Ishikawa (cell line): Measurements from ENCODE around the gene CRYGN.

ENCODE experiments used
- CEBPB ChIP-seq: IDR thresholded peaks from 2 replicates; pipeline ENCODE4 v1.6.1; 2012
- CREB1 ChIP-seq: IDR thresholded peaks from 2 replicates; pipeline ENCODE4 v1.6.1; 2012; ENCODE audit warnings: low read depth
- EGR1 ChIP-seq: IDR thresholded peaks from 2 replicates; pipeline ENCODE4 v1.6.1; 2012
- EP300 ChIP-seq: IDR thresholded peaks from 2 replicates; pipeline ENCODE4 v1.6.1; 2012; ENCODE audit warnings: borderline replicate concordance
- FOXM1 ChIP-seq: IDR thresholded peaks from 2 replicates; pipeline ENCODE4 v1.6.1; 2012; ENCODE audit warnings: low read depth, borderline replicate concordance
- MAX ChIP-seq: IDR thresholded peaks from 2 replicates; pipeline ENCODE4 v1.6.1; 2012
- NFIC ChIP-seq: IDR thresholded peaks from 2 replicates; pipeline ENCODE4 v1.6.1; 2012
- RAD21 ChIP-seq: IDR thresholded peaks from 2 replicates; pipeline ENCODE4 v1.6.1; 2012; ENCODE audit warnings: low read depth
- REST ChIP-seq: IDR thresholded peaks from 2 replicates; pipeline ENCODE4 v1.6.1; 2012; ENCODE audit warnings: low read depth, mild to moderate bottlenecking
- TAF1 ChIP-seq: IDR thresholded peaks from 2 replicates; pipeline ENCODE4 v1.6.1; 2012; ENCODE audit warnings: low read depth, mild to moderate bottlenecking
- TCF12 ChIP-seq: IDR thresholded peaks from 2 replicates; pipeline ENCODE4 v1.6.1; 2012; ENCODE audit warnings: low read depth
- TEAD4 ChIP-seq: IDR thresholded peaks from 2 replicates; pipeline ENCODE4 v1.6.1; 2012
- YY1 ChIP-seq: IDR thresholded peaks from 2 replicates; pipeline ENCODE4 v1.6.1; 2012; ENCODE audit warnings: low read depth
- ZBTB7A ChIP-seq: IDR thresholded peaks from 2 replicates; pipeline ENCODE4 v1.6.1; 2012; ENCODE audit warnings: low read depth
- TF ChIP-seq, protein P1 (sequence below): IDR thresholded peaks from 2 replicates; pipeline ENCODE4 v1.6.1; 2012

The CRYGN gene

DNA sequence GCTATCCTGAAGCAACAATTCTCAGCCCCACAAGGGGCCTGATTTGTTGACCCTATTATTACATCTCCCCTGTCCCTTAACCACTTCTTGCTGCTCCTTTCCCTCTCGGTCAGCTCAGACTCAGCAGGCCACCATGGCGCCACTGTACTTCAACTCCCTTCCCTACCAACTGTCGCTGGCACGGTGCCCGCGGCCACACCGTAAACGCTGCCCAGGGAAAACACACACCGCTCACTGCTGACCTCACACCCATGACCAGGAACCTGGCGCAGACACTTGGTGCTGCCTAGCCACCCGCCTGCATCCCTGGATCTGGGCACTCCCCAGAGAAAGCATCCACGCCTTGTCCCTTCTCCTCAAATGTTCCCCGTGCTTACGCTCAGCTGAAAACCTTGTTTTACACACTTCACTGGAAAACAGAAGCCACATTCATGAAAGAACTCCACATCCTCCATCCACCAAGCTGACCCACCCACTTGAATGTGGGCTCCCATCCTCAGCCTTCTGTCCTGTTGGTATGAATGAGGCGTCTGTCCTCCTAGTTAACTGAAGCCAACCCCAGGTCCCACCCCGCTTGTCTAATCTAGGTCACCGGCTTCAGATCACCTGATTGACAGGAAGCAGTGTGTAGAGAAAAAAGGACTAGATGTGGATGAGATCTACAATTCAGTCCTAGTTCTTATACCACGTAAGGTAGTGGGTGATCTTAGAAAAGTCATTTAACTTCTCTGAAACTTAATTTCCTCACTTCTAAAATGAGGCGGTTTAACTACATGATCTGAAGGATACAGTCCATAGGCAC, 28.5 kb upstream of the CRYGN start:
- TF ChIP-seq NFIC (no peak), MAX (no peak), TAF1 (no peak), TCF12 (no peak), CEBPB (no peak), REST (no peak), FOXM1 (no peak), ZBTB7A (no peak), CREB1 (no peak), TEAD4 (no peak), RAD21 (no peak), EGR1 (no peak), EP300 (no peak), YY1 (no peak)
- TF ChIP-seq, protein P1, sequence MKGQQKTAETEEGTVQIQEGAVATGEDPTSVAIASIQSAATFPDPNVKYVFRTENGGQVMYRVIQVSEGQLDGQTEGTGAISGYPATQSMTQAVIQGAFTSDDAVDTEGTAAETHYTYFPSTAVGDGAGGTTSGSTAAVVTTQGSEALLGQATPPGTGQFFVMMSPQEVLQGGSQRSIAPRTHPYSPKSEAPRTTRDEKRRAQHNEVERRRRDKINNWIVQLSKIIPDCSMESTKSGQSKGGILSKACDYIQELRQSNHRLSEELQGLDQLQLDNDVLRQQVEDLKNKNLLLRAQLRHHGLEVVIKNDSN: no peak

GRCh38 chr7:151465169-151465568, 25.2 kb upstream of the CRYGN start:
- no peak for TF ChIP-seq YY1
- TF ChIP-seq, protein P1: no peak
- no peak for TF ChIP-seq FOXM1
- no peak for TF ChIP-seq CEBPB
- no peak for TF ChIP-seq EP300
- no peak for TF ChIP-seq NFIC
- TF ChIP-seq TAF1: no peak
- no peak for TF ChIP-seq EGR1
- no peak for TF ChIP-seq CREB1
- no peak for TF ChIP-seq REST
- TF ChIP-seq TCF12: no peak
- no peak for TF ChIP-seq RAD21

DNA sequence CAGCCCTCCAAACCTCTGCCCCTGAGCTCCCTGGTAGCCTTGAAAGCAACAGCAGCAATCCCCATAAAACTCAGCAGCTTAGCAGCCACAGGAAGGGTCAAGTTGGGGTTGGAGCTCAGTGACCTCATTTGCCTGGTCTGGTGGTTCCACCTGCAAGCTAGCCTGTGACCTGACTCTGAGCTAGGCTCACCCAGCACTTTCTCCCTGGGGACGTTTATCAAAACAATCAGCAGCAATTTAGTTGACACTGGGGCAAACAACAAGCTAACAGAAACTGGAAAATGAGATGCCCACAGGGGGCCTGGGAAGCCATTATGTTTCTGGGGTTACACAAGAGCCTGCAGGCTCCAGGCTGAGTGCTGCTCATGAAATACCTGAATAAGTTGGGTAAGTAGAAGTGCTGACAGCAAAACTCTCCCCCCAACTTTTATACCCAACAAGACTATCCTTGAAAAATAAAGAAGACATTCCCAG, 22.4 kb upstream of the CRYGN start:
- TF ChIP-seq NFIC: no peak
- TF ChIP-seq, protein P1: no peak
- TF ChIP-seq CREB1: no peak
- no peak for TF ChIP-seq EP300
- no peak for TF ChIP-seq MAX
- TF ChIP-seq TAF1: no peak
- no peak for TF ChIP-seq EGR1
- no peak for TF ChIP-seq CEBPB
- TF ChIP-seq TCF12: no peak
- no peak for TF ChIP-seq YY1
- TF ChIP-seq FOXM1: no peak
- no peak for TF ChIP-seq REST
- no peak for TF ChIP-seq ZBTB7A
- TF ChIP-seq RAD21: no peak
- no peak for TF ChIP-seq TEAD4

GRCh38 chr7:151461942-151462230, 21.9 kb upstream of the CRYGN start:
- no peak for TF ChIP-seq YY1
- no peak for TF ChIP-seq EP300
- TF ChIP-seq RAD21: no peak
- no peak for TF ChIP-seq TEAD4
- TF ChIP-seq, protein P1: no peak
- no peak for TF ChIP-seq ZBTB7A
- TF ChIP-seq CEBPB: no peak
- no peak for TF ChIP-seq FOXM1
- no peak for TF ChIP-seq MAX
- TF ChIP-seq CREB1: no peak
- no peak for TF ChIP-seq REST
